NT2/D1 (cell line): ENCODE data around the gene LPAR5.

ENCODE experiments used
- SUZ12 ChIP-seq: IDR thresholded peaks from 2 replicates; pipeline ENCODE4 v1.6.1; 2011; ENCODE audit not compliant: insufficient read length, insufficient read depth; ENCODE audit errors: extremely low read depth
- YY1 ChIP-seq: IDR thresholded peaks from 2 replicates; pipeline ENCODE4 v1.6.1; 2011; ENCODE audit not compliant: insufficient read length, insufficient read depth
- ZNF274 ChIP-seq: IDR thresholded peaks from 2 replicates; pipeline ENCODE4 v1.6.1; 2011; ENCODE audit warnings: mild to moderate bottlenecking, low read depth, low read length

GRCh38 chr12:6606331-6607131, 29.2 kb downstream of the LPAR5 start:
- no peak for TF ChIP-seq SUZ12
- no peak for TF ChIP-seq ZNF274
- TF ChIP-seq YY1: no peak
